WERI-Rb-1 (cell line): ENCODE measurements around the gene TCTN3.

Source experiments
- DNase-seq: peaks from one replicate; pipeline ENCODE4 v3.0.0-alpha.2; 2020
- H3K27ac ChIP-seq: fragments of 250-450 bp; sonication (Bioruptor Pico); 2 replicates; pipeline ENCODE4 v1.5.1; 2020; ENCODE audit warnings: mild to moderate bottlenecking, moderate library complexity
- H3K27me3 ChIP-seq: fragments of 250-450 bp; sonication (Bioruptor Pico); 2 replicates; pipeline ENCODE4 v1.5.1; 2021; ENCODE audit warnings: mild to moderate bottlenecking, low read depth, moderate library complexity; ENCODE audit not compliant: insufficient read depth, severe bottlenecking
- H3K36me3 ChIP-seq: fragments of 250-450 bp; sonication (Bioruptor Pico); 2 replicates; pipeline ENCODE4 v1.5.1; 2020; ENCODE audit warnings: mild to moderate bottlenecking, moderate library complexity
- H3K4me3 ChIP-seq: 2 replicates; pipeline ENCODE4 v1.5.1; 2011; ENCODE audit warnings: low read depth, mild to moderate bottlenecking, control low read depth, low read length
- H3K9me3 ChIP-seq: fragments of 250-450 bp; sonication (Bioruptor Pico); 2 replicates; pipeline ENCODE4 v1.5.1; 2021; ENCODE audit warnings: mild to moderate bottlenecking, moderate library complexity; ENCODE audit not compliant: severe bottlenecking
- CTCF ChIP-seq: IDR thresholded peaks from 2 replicates; pipeline ENCODE4 v1.5.1; 2011; ENCODE audit warnings: low read depth, mild to moderate bottlenecking, control low read depth, inconsistent platforms, low read length

Gene TCTN3

GRCh38 chr10:95616446-95616845 lies 77.3 kb downstream of the TCTN3 start:
- Histone ChIP-seq H3K4me3 (no peak overlapping the region), H3K27me3 (no peaks in the 10 kb centered on the region), H3K9me3 (no peaks in the 10 kb centered on the region), H3K27ac (no peak overlapping the region), H3K36me3 (peaks cover 83% of the 10 kb centered on the region)
- TF ChIP-seq CTCF, result no peak
- DNase-seq, result no peak
